B cell (primary cell): ENCODE measurements around the gene OR7A17.

Experiments used
- EZH2 ChIP-seq: IDR thresholded peaks from 2 replicates; pipeline ENCODE4 v1.6.1; 2012; ENCODE audit warnings: borderline replicate concordance, low read depth, mild to moderate bottlenecking, moderate library complexity, low read length; ENCODE audit not compliant: insufficient read depth, poor library complexity, severe bottlenecking
- TF ChIP-seq, protein P1 (sequence below): fragments of 200-600 bp; IDR thresholded peaks from one replicate; pipeline ENCODE4 v1.8.0; 2022; ENCODE audit warnings: antibody characterized with exemption, mild to moderate bottlenecking

DNA sequence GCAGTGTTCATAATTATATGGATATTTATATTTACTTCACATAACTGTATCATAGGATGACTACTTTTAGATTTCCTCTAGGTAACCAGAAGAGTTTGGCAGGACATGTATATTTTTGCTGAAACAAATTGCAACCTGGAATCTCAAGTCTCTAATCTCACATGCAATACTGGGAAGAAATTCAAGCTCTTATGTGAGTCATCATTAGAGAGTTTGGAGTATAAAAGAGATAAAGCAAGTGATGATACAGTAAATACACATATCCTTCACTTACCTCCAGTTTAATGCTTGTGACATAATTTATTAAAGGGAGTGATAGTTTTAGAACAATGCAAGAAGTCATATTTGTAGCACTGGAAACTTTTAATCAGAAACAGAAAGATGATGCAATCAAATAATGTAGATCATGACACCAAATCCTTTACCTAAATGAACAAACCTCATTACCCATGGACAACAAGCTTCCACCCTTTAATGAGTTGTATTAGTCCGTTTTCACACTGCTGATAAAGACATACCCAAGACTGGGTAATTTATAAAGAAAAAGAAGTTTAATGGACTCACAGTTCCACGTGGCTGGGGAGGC lies 15.8 kb upstream of the OR7A17 start:
- TF ChIP-seq, protein P1, sequence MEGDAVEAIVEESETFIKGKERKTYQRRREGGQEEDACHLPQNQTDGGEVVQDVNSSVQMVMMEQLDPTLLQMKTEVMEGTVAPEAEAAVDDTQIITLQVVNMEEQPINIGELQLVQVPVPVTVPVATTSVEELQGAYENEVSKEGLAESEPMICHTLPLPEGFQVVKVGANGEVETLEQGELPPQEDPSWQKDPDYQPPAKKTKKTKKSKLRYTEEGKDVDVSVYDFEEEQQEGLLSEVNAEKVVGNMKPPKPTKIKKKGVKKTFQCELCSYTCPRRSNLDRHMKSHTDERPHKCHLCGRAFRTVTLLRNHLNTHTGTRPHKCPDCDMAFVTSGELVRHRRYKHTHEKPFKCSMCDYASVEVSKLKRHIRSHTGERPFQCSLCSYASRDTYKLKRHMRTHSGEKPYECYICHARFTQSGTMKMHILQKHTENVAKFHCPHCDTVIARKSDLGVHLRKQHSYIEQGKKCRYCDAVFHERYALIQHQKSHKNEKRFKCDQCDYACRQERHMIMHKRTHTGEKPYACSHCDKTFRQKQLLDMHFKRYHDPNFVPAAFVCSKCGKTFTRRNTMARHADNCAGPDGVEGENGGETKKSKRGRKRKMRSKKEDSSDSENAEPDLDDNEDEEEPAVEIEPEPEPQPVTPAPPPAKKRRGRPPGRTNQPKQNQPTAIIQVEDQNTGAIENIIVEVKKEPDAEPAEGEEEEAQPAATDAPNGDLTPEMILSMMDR = no peak
- no peak for TF ChIP-seq EZH2
